Right atrium auricular region (tissue), 2 donors: ENCODE data around the gene PLCL1. TPM values are rescaled to one million over a fixed set of nuclear protein-coding genes. Genes with fewer than 3 reads are reported as not detected.

Experiments
- DNase-seq: peaks from one replicate; pipeline ENCODE4 v3.0.0-alpha.2; 2019; ENCODE audit warnings: low spot score
- H3K27ac ChIP-seq, 2 donors: fragments of 200-600 bp; sonication (generic); 1 replicate in 1 of 2; 2 replicates in 1 of 2; pipeline ENCODE4 v1.5.1; 2016 to 2019
- H3K27me3 ChIP-seq, 2 donors: fragments of 200-600 bp; sonication (generic); one replicate each; pipeline versions ENCODE4 v1.5.1 to v1.6.0; 2017 to 2019
- H3K36me3 ChIP-seq: fragments of 200-600 bp; sonication (generic); one replicate; pipeline ENCODE4 v1.5.1; 2016
- H3K4me1 ChIP-seq, 2 donors: fragments of 200-600 bp; sonication (generic); one replicate each; pipeline versions ENCODE4 v1.5.1 to v1.6.0; 2017 to 2019
- H3K4me3 ChIP-seq, 2 donors: fragments of 200-600 bp; sonication (generic); 1 replicate in 1 of 2; 2 replicates in 1 of 2; pipeline ENCODE4 v1.5.1; 2017 to 2019; ENCODE audit warnings: mild to moderate bottlenecking in 1 of 2, moderate library complexity in 1 of 2
- H3K9me3 ChIP-seq, 2 donors: fragments of 200-600 bp; sonication (generic); one replicate each; pipeline ENCODE4 v1.5.1; 2019
- total RNA-seq, 2 donors: library from RNA; depleted of rRNA; stranded (reverse); fragments of >200 nt; gene quantifications; one replicate each; pipeline ENCODE4 v1.1.0, GENCODE V29; 2016
- TF ChIP-seq, protein P1 (sequence below), 2 donors: fragments of 200-600 bp; sonication (generic); IDR thresholded peaks; one replicate each; pipeline ENCODE4 v1.5.1; 2019; ENCODE audit warnings: antibody characterized with exemption in 2 of 2

Gene PLCL1
- total RNA-seq, 2 donors from 2014 or later: 26.8 to 32.0 TPM

DNA sequence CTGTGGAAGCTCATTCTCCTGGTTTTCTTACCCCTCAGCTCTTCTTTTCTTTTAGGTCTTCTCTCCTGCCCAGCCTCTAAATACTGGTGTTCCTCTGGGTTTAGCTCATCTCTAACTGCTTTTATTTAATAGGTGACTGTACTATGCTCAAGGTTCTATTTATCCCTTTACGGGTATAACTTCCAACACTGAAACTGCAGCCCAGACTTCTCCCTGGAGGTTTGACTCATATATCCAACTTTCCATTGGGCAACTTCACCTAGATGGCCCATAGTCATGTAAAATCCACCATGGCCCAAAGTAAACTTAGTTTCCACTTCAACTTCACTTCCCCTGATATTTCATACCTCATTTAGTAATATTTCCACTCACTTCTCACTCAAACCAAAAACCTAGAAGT is 273.1 kb downstream of the PLCL1 start:
- TF ChIP-seq, protein P1, sequence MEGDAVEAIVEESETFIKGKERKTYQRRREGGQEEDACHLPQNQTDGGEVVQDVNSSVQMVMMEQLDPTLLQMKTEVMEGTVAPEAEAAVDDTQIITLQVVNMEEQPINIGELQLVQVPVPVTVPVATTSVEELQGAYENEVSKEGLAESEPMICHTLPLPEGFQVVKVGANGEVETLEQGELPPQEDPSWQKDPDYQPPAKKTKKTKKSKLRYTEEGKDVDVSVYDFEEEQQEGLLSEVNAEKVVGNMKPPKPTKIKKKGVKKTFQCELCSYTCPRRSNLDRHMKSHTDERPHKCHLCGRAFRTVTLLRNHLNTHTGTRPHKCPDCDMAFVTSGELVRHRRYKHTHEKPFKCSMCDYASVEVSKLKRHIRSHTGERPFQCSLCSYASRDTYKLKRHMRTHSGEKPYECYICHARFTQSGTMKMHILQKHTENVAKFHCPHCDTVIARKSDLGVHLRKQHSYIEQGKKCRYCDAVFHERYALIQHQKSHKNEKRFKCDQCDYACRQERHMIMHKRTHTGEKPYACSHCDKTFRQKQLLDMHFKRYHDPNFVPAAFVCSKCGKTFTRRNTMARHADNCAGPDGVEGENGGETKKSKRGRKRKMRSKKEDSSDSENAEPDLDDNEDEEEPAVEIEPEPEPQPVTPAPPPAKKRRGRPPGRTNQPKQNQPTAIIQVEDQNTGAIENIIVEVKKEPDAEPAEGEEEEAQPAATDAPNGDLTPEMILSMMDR (IDR thresholded peaks at IDR 0.05): no peak
- H3K4me3 ChIP-seq: no peak overlapping the region
- H3K27ac ChIP-seq: no peak overlapping the region
- H3K36me3 ChIP-seq: no peaks in the 10 kb centered on the region
- H3K27me3 ChIP-seq: no peaks in the 10 kb centered on the region
- DNase-seq: no peak
- no peaks in the 10 kb centered on the region for H3K9me3 ChIP-seq
- H3K4me1 ChIP-seq: no peaks in the 10 kb centered on the region

DNA sequence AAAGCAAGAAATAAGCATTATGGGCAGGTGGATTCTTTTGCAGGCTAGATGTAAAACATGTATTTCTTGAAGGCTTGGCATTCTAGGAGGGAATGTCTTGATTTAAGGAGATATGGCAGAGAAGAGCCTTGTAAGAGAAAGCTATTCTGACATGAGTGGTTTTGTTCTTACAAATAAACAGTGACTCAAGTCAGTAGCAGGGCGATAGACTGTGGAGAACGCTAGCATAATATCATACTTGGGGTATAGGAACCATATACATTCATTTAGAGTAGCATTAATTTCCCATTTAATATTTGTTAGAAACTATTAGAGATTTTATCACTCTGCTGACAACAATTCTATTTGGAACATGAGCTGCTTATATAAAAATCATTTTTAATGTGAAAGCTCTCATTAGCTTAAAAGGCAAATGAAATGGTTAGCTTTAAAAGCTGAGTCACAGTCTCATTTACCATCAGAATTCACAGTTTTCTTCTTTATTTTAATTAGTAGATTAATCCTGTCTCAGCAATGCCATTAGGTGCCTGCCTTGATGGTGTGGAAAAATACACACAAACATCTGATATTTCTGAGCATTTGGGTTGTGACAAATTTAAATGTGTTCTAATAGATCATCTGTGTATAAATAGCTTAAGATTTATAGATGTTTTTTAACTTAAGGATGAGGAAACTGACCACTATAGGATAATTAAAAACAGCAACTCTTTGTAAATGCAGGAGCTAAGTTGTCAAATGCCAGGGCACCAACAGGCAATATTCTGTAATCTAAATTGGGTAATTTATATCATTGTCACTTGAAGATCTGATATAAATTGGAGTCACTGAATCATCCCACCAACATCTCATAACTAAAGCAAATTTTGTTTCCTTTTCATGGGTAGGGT is 276.7 kb downstream of the PLCL1 start:
- no peaks in the 10 kb centered on the region for H3K27me3 ChIP-seq
- no peak overlapping the region for H3K27ac ChIP-seq
- no peaks in the 10 kb centered on the region for H3K9me3 ChIP-seq
- TF ChIP-seq, protein P1 (IDR thresholded peaks at IDR 0.05): no peak
- H3K4me1 ChIP-seq: no peaks in the 10 kb centered on the region
- H3K4me3 ChIP-seq: no peak overlapping the region
- no peaks in the 10 kb centered on the region for H3K36me3 ChIP-seq
- no peak for DNase-seq

DNA sequence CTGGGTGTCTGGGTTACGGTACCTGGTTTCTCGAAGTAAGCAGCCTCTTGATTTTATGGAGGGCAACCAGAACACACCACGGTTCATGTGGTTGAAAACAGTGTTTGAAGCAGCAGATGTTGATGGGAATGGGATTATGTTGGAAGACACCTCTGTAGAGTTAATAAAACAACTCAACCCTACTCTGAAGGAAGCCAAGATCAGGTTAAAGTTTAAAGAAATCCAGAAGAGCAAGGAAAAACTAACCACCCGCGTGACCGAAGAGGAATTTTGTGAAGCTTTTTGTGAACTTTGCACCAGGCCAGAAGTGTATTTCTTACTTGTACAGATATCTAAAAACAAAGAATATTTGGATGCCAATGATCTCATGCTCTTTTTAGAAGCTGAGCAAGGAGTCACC is 279.8 kb downstream of the PLCL1 start:
- Histone ChIP-seq H3K9me3 (no peaks in the 10 kb centered on the region), H3K4me3 (no peak overlapping the region), H3K4me1 (no peaks in the 10 kb centered on the region), H3K27me3 (no peaks in the 10 kb centered on the region), H3K27ac (no peak overlapping the region), H3K36me3 (peaks cover under 1% of the 10 kb centered on the region)
- TF ChIP-seq, protein P1 (IDR thresholded peaks at IDR 0.05): no peak
- DNase-seq: no peak

DNA sequence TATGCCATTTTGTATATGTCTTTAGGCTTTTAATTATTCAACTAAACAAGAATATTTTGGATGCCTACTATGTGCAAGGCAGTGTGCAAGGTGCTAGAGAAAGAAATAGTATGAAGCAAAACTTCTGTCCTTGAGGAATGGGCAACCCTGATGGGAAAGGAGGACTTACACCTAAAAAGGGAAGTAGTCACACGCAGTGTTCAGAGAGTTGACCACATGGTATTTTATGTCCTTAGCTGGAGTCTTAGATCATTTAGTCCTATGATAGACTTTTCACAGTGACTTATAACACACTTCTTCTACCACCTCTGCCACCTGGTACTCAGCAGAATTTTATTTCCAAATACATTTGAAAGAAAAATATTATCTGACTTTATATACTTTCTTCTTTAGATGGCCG is 291.6 kb downstream of the PLCL1 start:
- no peaks in the 10 kb centered on the region for H3K27me3 ChIP-seq
- TF ChIP-seq, protein P1 (IDR thresholded peaks at IDR 0.05): no peak
- DNase-seq: no peak
- H3K4me1 ChIP-seq: peaks cover 0 to 19% of the 10 kb centered on the region in 2 donors
- H3K9me3 ChIP-seq: no peaks in the 10 kb centered on the region
- no peaks in the 10 kb centered on the region for H3K36me3 ChIP-seq
- no peak overlapping the region for H3K27ac ChIP-seq
- H3K4me3 ChIP-seq: no peak overlapping the region

DNA sequence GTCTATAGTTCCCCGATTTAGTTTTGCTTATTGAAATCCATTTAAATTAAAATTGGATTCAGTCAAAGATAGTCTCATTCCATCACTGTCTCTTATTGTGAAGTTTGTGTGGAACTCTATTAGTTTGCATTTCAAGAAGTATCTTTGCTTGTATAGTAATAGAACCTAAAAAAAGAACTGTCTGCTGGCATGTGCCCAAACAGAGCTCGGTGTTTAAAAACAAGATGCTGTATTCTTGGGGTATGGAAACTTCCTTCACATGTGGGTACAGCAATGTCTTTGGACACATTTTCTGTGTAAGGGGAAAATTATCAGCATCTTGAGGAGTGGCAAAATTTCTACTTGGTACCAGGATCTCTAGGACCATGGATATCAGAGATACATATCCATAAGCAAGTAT is 292.6 kb downstream of the PLCL1 start:
- Histone ChIP-seq H3K36me3 (no peaks in the 10 kb centered on the region), H3K9me3 (no peaks in the 10 kb centered on the region), H3K4me1 (peaks cover 0 to 21% of the 10 kb centered on the region in 2 donors), H3K4me3 (no peak overlapping the region), H3K27me3 (no peaks in the 10 kb centered on the region), H3K27ac (no peak overlapping the region)
- TF ChIP-seq, protein P1 (IDR thresholded peaks at IDR 0.05): no peak
- DNase-seq: no peak
